ENCODE results near the gene CREB3L4. TPM values are rescaled to one million over a fixed set of nuclear protein-coding genes. Genes with fewer than 3 reads are reported as not detected.

Gene CREB3L4
- total and polyA plus RNA-seq, 2 of the 13 experiments (the other 11 are each of a cell fraction or from before 2014, with no cell fraction given): 9.9 to 18.7 TPM

DNA sequence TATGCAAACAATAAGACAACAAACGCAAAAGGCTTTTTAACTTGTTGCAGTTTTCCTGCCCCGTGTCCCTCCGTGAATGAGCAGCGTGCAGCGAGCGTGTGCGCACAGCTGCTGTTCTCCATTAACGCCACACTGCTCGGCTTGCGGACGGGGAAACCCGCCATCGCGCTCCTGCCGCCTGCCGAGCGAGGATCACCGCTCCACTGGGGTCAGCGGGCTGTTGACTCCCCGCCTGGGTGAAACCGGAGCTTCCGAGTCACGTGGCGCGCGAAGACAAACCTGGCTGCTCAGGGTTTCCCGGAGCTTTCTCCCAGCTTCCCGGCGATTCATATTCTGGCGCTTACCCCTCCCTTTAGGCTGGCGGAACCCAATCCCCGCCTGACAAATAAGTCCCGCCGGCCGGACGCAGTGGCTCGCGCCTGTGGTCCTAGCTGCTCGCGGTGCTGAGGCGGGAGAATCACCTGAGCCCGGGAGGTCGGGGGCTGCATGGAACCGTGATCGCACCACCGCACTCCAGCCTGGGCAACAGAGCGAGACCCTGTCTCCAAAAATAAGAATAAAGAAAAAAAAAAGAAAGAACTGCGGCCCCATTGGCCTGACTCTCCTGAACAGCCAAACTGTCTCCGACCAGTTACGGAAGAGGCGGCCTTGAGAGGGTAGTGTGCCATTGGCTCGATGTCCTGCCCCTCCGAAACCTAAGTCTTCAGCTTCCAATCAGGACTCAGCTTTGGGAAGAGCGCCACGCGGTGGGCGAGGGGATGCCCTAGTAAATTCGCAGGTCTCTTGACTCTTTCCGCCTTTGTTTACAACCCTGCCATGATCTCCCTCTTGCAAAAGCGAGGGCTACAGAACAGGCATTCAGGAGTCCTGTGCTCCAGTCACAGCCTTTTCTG, at the start of gene CREB3L4 (continued):
- TF ChIP-seq, protein P1, sequence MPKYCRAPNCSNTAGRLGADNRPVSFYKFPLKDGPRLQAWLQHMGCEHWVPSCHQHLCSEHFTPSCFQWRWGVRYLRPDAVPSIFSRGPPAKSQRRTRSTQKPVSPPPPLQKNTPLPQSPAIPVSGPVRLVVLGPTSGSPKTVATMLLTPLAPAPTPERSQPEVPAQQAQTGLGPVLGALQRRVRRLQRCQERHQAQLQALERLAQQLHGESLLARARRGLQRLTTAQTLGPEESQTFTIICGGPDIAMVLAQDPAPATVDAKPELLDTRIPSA (CRISPR knock-in tag; IDR thresholded peaks at IDR 0.05; ENCODE audit: borderline replicate concordance): 0 out of 2 replicates have a peak, but pooled peaks have one; percentile 28
- TF ChIP-seq NR3C1 (CRISPR knock-in tag; IDR thresholded peaks at IDR 0.05): no peak
- 0 out of 2 replicates have a peak, but pooled peaks have one; percentile 59 for TF ChIP-seq ZNF879 (CRISPR knock-in tag; IDR thresholded peaks at IDR 0.05)
- peak; percentile 72 for TF ChIP-seq ATF7-NPFF (CRISPR knock-in tag; IDR thresholded peaks at IDR 0.05; ENCODE audit: low read depth)
- TF ChIP-seq ZNF530 (CRISPR knock-in tag; IDR thresholded peaks at IDR 0.05; ENCODE audit: low read depth): no peak
- peak; percentile 33; the same call in 1 of the 2 replicates for TF ChIP-seq SIN3B (IDR thresholded peaks at IDR 0.05; ENCODE audit: low read length)
- no peak for TF ChIP-seq MAFK (conservative IDR thresholded peaks at IDR 0.05 in 1 of 2, IDR thresholded peaks at IDR 0.05 in 1 of 2; ENCODE audit: low read length in 2 of 2)
- TF ChIP-seq EZH2 (conservative IDR thresholded peaks at IDR 0.05; ENCODE audit: low read depth, low read length): no peak
- no peak for TF ChIP-seq FOSL1 (CRISPR knock-in tag; IDR thresholded peaks at IDR 0.05; ENCODE audit: borderline replicate concordance)
- TF ChIP-seq, protein P2, sequence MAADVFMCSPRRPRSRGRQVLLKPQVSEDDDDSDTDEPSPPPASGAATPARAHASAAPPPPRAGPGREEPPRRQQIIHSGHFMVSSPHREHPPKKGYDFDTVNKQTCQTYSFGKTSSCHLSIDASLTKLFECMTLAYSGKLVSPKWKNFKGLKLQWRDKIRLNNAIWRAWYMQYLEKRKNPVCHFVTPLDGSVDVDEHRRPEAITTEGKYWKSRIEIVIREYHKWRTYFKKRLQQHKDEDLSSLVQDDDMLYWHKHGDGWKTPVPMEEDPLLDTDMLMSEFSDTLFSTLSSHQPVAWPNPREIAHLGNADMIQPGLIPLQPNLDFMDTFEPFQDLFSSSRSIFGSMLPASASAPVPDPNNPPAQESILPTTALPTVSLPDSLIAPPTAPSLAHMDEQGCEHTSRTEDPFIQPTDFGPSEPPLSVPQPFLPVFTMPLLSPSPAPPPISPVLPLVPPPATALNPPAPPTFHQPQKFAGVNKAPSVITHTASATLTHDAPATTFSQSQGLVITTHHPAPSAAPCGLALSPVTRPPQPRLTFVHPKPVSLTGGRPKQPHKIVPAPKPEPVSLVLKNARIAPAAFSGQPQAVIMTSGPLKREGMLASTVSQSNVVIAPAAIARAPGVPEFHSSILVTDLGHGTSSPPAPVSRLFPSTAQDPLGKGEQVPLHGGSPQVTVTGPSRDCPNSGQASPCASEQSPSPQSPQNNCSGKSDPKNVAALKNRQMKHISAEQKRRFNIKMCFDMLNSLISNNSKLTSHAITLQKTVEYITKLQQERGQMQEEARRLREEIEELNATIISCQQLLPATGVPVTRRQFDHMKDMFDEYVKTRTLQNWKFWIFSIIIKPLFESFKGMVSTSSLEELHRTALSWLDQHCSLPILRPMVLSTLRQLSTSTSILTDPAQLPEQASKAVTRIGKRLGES (CRISPR knock-in tag; IDR thresholded peaks at IDR 0.05; ENCODE audit: borderline replicate concordance): no peak
- TF ChIP-seq, protein P3, sequence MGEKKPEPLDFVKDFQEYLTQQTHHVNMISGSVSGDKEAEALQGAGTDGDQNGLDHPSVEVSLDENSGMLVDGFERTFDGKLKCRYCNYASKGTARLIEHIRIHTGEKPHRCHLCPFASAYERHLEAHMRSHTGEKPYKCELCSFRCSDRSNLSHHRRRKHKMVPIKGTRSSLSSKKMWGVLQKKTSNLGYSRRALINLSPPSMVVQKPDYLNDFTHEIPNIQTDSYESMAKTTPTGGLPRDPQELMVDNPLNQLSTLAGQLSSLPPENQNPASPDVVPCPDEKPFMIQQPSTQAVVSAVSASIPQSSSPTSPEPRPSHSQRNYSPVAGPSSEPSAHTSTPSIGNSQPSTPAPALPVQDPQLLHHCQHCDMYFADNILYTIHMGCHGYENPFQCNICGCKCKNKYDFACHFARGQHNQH (CRISPR knock-in tag; IDR thresholded peaks at IDR 0.05): peak; percentile 58; the same call in 1 of the 2 replicates
- peak; percentile 26 for TF ChIP-seq ZNF331 (CRISPR knock-in tag; IDR thresholded peaks at IDR 0.05)
- TF ChIP-seq, protein P4, sequence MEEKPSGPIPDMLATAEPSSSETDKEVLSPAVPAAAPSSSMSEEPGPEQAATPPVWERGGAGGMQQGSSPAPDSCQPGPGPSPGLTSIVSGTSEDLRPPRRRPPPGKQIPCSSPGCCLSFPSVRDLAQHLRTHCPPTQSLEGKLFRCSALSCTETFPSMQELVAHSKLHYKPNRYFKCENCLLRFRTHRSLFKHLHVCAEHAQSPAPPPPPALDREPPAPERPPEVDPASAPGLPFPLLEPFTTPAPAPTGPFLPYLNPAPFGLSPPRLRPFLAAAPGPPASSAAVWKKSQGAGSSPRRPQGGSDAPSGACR (CRISPR knock-in tag; IDR thresholded peaks at IDR 0.05): peak; percentile 38; the same call in 1 of the 2 replicates
- no peak for TF ChIP-seq HNRNPH1 (optimal IDR thresholded peaks at IDR 0.05; ENCODE audit: low read depth, low read length)
- TF ChIP-seq NCOR1 (IDR thresholded peaks at IDR 0.05; ENCODE audit: borderline replicate concordance, low read length): 0 out of 2 replicates have a peak, but pooled peaks have one; percentile 9
- TF ChIP-seq EED (CRISPR knock-in tag; IDR thresholded peaks at IDR 0.05): peak; percentile 91
- no peak for TF ChIP-seq ZC3H4 (CRISPR knock-in tag; IDR thresholded peaks at IDR 0.05; ENCODE audit: borderline replicate concordance)
- peak; percentile 54 for TF ChIP-seq ZNF547 (CRISPR knock-in tag; IDR thresholded peaks at IDR 0.05)
- no peak for TF ChIP-seq FLYWCH1 (CRISPR knock-in tag; IDR thresholded peaks at IDR 0.05)
- TF ChIP-seq, protein P5, sequence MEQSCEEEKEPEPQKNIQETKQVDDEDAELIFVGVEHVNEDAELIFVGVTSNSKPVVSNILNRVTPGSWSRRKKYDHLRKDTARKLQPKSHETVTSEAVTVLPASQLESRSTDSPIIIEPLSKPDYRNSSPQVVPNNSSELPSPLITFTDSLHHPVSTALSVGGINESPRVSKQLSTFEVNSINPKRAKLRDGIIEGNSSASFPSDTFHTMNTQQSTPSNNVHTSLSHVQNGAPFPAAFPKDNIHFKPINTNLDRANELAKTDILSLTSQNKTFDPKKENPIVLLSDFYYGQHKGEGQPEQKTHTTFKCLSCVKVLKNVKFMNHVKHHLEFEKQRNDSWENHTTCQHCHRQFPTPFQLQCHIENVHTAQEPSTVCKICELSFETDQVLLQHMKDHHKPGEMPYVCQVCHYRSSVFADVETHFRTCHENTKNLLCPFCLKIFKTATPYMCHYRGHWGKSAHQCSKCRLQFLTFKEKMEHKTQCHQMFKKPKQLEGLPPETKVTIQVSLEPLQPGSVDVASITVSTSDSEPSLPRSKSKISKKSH (CRISPR knock-in tag; IDR thresholded peaks at IDR 0.05; ENCODE audit: borderline replicate concordance): peak; percentile 90
- peak; percentile 34 for TF ChIP-seq ZNF746 (CRISPR knock-in tag; IDR thresholded peaks at IDR 0.05)
- TF ChIP-seq ZNF749 (CRISPR knock-in tag; IDR thresholded peaks at IDR 0.05; ENCODE audit: borderline replicate concordance): peak; percentile 31; the same call in 1 of the 2 replicates

All from HepG2 (cell line).